Activated CD8-positive, alpha-beta T cell treated with anti-CD3 and anti-CD28 coated beads for 36 hours (primary cell): ENCODE results near the gene MAPK6. TPM values are rescaled to one million over a fixed set of nuclear protein-coding genes. Genes with fewer than 3 reads are reported as not detected.

Experiments used
- ATAC-seq: fragments of 200-7000 bp; cut with Tn5 transposase; one replicate; pipeline ENCODE4 v1.10.0; 2021; ENCODE audit warnings: mild to moderate bottlenecking, moderate library complexity
- CTCF ChIA-PET: fragments of 350-600 bp; sonication (Branson Sonifier 250); formaldehyde crosslinking; loops from one replicate; lab custom pipeline; 2021; ENCODE audit warnings: antibody characterized with exemption; lab: Charles Lee
- POLR2A ChIA-PET: fragments of 350-600 bp; sonication (Branson Sonifier 250); formaldehyde crosslinking; loops from one replicate; lab custom pipeline; 2021; ENCODE audit warnings: antibody characterized with exemption; lab: Charles Lee
- DNase-seq: peaks from one replicate; pipeline ENCODE4 v3.0.0-alpha.2; 2020
- H3K27ac Mint-ChIP-seq: one replicate; pipeline ENCODE4 v1.8.0; 2021; ENCODE audit warnings: mild to moderate bottlenecking, mixed read lengths
- H3K27me3 Mint-ChIP-seq: one replicate; pipeline ENCODE4 v1.8.0; 2021; ENCODE audit warnings: mixed read lengths
- H3K36me3 Mint-ChIP-seq: one replicate; pipeline ENCODE4 v1.8.0; 2021; ENCODE audit warnings: low read depth, mixed read lengths
- H3K4me1 Mint-ChIP-seq: one replicate; pipeline ENCODE4 v1.8.0; 2021; ENCODE audit warnings: low read depth, mixed read lengths
- H3K4me3 Mint-ChIP-seq: one replicate; pipeline ENCODE4 v1.8.0; 2021; ENCODE audit warnings: mild to moderate bottlenecking, moderate library complexity, mixed read lengths
- H3K9me3 Mint-ChIP-seq: one replicate; pipeline ENCODE4 v1.8.0; 2021; ENCODE audit warnings: mixed read lengths
- CTCF ChIP-seq: fragments of 200-600 bp; IDR thresholded peaks from one replicate; pipeline ENCODE4 v1.8.0; 2022; ENCODE audit warnings: antibody characterized with exemption, mild to moderate bottlenecking
- intact Hi-C: fragments of 100-400 bp; cut with micrococcal nuclease; formaldehyde crosslinking; loops from one replicate; pipeline ENCODE4 v1.10.0; 2022
- total RNA-seq, 2 experiments: library from RNA; stranded (reverse); gene quantifications; one replicate each; pipeline ENCODE4 v1.2.3, GENCODE V29; 2021

MAPK6 gene
- total RNA-seq, 2 experiments from 2014 or later: 40.5 to 42.2 TPM

GRCh38 chr15:52056496-52056895 lies 37.5 kb downstream of the MAPK6 start:
- H3K4me1 Mint-ChIP-seq: no peaks in the 10 kb centered on the region
- no peaks in the 10 kb centered on the region for H3K9me3 Mint-ChIP-seq
- no peak overlapping the region for H3K4me3 Mint-ChIP-seq
- H3K36me3 Mint-ChIP-seq: peaks cover 28% of the 10 kb centered on the region
- no peaks in the 10 kb centered on the region for H3K27me3 Mint-ChIP-seq
- intact Hi-C loops: no loop called here
- DNase-seq: no peak
- CTCF ChIA-PET: no interaction called here
- no peak for ATAC-seq
- no peak overlapping the region for H3K27ac Mint-ChIP-seq
- POLR2A ChIA-PET: no interaction called here
- no peak for TF ChIP-seq CTCF

- TF ChIP-seq CTCF: no peak
- H3K4me3 Mint-ChIP-seq: no peak overlapping the region
- no peak overlapping the region for H3K27ac Mint-ChIP-seq
- DNase-seq (no peak), ATAC-seq (no peak)
- H3K9me3 Mint-ChIP-seq: no peaks in the 10 kb centered on the region
- POLR2A ChIA-PET: no interaction called here
- intact Hi-C loops: no loop called here
- CTCF ChIA-PET: interaction anchor here (1.0 to 1.7 kb wide), 3 partner anchors 20 to 122 kb away, joined by 3 to 10 read pairs (median 3); no protein-coding TSS in a partner anchor
- no peaks in the 10 kb centered on the region for H3K27me3 Mint-ChIP-seq
- peaks cover 24% of the 10 kb centered on the region for H3K36me3 Mint-ChIP-seq
- no peaks in the 10 kb centered on the region for H3K4me1 Mint-ChIP-seq
Observed at GRCh38 chr15:52057996-52058395, 39.0 kb downstream of the MAPK6 start.

GRCh38 chr15:52060501-52060900 lies 41.5 kb downstream of the MAPK6 start:
- Mint-ChIP-seq H3K4me1 (no peaks in the 10 kb centered on the region), H3K27me3 (no peaks in the 10 kb centered on the region), H3K27ac (peak overlapping the region; percentile 66), H3K4me3 (no peak overlapping the region), H3K36me3 (peaks cover 27% of the 10 kb centered on the region), H3K9me3 (no peaks in the 10 kb centered on the region)
- DNase-seq (no peak), ATAC-seq (no peak)
- CTCF ChIA-PET: interaction anchor here (0.9 to 3.6 kb wide), 2 partner anchors 19 to 76 kb away, joined by 3 to 17 read pairs; no protein-coding TSS in a partner anchor
- POLR2A ChIA-PET: interaction anchor here (0.5 kb wide), 1 partner anchor 29 kb away, joined by 4 read pairs; no protein-coding TSS in a partner anchor
- intact Hi-C loops: no loop called here
- TF ChIP-seq CTCF: no peak

GRCh38 chr15:52066842-52067544 lies 48.0 kb downstream of the MAPK6 start:
- DNase-seq (no peak), ATAC-seq (peak; percentile 49)
- CTCF ChIA-PET: interaction anchor here (0.6 to 4.7 kb wide), 7 partner anchors 8 to 159 kb away, joined by 3 to 51 read pairs (median 3); partner anchors contain the start of gene LEO1
- no peak for TF ChIP-seq CTCF
- Mint-ChIP-seq H3K36me3 (peaks cover 16% of the 10 kb centered on the region), H3K27me3 (no peaks in the 10 kb centered on the region), H3K4me3 (no peak overlapping the region), H3K4me1 (peaks cover 15% of the 10 kb centered on the region), H3K9me3 (no peaks in the 10 kb centered on the region), H3K27ac (peak overlapping the region; percentile 40)
- intact Hi-C loops: no loop called here
- POLR2A ChIA-PET: interaction anchor here (0.7 to 1.5 kb wide), 3 partner anchors 16 to 120 kb away, joined by 3 to 5 read pairs (median 3); partner anchors contain the start of gene LEO1

- Mint-ChIP-seq H3K27ac (no peak overlapping the region), H3K9me3 (no peaks in the 10 kb centered on the region), H3K36me3 (peaks cover 16% of the 10 kb centered on the region), H3K27me3 (no peaks in the 10 kb centered on the region), H3K4me1 (peaks cover 15% of the 10 kb centered on the region), H3K4me3 (no peak overlapping the region)
- no peak for DNase-seq
- intact Hi-C loops: no loop called here
- CTCF ChIA-PET: interaction anchor here (1.0 to 4.7 kb wide), 6 partner anchors 8 to 158 kb away, joined by 3 to 51 read pairs (median 4); partner anchors contain the start of gene LEO1
- no peak for ATAC-seq
- TF ChIP-seq CTCF: no peak
- POLR2A ChIA-PET: interaction anchor here (0.7 to 1.5 kb wide), 3 partner anchors 16 to 119 kb away, joined by 3 to 5 read pairs (median 3); partner anchors contain the start of gene LEO1
Observed at GRCh38 chr15:52067545-52067926, 48.5 kb downstream of the MAPK6 start.
